WERI-Rb-1 (cell line): ENCODE results near the gene ANKRD23.
"Not testable (repeated sequence)": the region's sequence is repeated elsewhere in the genome, so short reads cannot be mapped to it uniquely, and the experiment has no call there.

Experiments used
- DNase-seq: peaks from one replicate; pipeline ENCODE4 v3.0.0-alpha.2; 2020
- H3K27ac ChIP-seq: fragments of 250-450 bp; sonication (Bioruptor Pico); 2 replicates; pipeline ENCODE4 v1.5.1; 2020; ENCODE audit warnings: mild to moderate bottlenecking, moderate library complexity
- H3K27me3 ChIP-seq: fragments of 250-450 bp; sonication (Bioruptor Pico); 2 replicates; pipeline ENCODE4 v1.5.1; 2021; ENCODE audit warnings: mild to moderate bottlenecking, low read depth, moderate library complexity; ENCODE audit not compliant: insufficient read depth, severe bottlenecking
- H3K36me3 ChIP-seq: fragments of 250-450 bp; sonication (Bioruptor Pico); 2 replicates; pipeline ENCODE4 v1.5.1; 2020; ENCODE audit warnings: mild to moderate bottlenecking, moderate library complexity
- H3K4me3 ChIP-seq: 2 replicates; pipeline ENCODE4 v1.5.1; 2011; ENCODE audit warnings: low read depth, mild to moderate bottlenecking, control low read depth, low read length
- H3K9me3 ChIP-seq: fragments of 250-450 bp; sonication (Bioruptor Pico); 2 replicates; pipeline ENCODE4 v1.5.1; 2021; ENCODE audit warnings: mild to moderate bottlenecking, moderate library complexity; ENCODE audit not compliant: severe bottlenecking
- TF ChIP-seq, protein P1 (sequence below): IDR thresholded peaks from 2 replicates; pipeline ENCODE4 v1.5.1; 2011; ENCODE audit warnings: low read depth, mild to moderate bottlenecking, control low read depth, inconsistent platforms, low read length

The ANKRD23 gene

DNA sequence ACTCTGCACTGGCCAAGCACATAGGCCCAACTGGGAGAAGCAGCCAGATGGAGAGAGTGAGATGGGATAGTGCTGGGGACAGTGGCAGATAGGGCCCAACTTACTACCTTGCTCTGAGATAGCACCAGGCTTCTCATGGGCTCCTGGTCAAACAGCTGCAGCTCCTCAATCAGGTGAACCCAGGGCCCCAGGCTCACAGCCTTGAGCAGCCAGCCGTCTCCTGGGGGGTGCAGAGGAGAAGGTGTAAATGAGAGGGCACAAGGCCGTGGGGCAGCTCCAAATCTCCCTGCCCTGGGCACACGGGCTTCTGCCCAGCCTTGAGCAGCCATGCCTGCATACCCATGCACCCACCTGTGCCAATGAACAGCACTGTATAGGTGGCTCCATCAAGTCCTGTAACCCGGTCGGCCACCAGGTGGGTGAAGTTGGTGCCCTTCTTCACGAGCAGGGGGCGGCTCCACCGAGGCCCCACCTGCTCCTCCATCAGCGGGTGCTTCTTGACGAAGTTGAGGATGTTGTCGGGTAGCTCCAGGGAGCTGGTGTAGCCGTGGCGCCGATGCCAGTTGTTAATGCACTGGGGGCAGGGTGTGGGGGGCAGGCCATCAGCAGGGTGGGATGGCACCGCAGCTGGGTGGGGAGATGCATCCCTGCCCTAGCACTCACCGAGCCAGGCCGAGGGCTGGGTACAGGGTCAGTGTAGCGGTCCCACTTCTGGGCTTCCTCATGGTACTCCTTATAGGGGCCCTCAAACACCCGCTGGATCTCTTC is 19.9 kb upstream of the ANKRD23 start:
- DNase-seq: no peak
- TF ChIP-seq, protein P1, sequence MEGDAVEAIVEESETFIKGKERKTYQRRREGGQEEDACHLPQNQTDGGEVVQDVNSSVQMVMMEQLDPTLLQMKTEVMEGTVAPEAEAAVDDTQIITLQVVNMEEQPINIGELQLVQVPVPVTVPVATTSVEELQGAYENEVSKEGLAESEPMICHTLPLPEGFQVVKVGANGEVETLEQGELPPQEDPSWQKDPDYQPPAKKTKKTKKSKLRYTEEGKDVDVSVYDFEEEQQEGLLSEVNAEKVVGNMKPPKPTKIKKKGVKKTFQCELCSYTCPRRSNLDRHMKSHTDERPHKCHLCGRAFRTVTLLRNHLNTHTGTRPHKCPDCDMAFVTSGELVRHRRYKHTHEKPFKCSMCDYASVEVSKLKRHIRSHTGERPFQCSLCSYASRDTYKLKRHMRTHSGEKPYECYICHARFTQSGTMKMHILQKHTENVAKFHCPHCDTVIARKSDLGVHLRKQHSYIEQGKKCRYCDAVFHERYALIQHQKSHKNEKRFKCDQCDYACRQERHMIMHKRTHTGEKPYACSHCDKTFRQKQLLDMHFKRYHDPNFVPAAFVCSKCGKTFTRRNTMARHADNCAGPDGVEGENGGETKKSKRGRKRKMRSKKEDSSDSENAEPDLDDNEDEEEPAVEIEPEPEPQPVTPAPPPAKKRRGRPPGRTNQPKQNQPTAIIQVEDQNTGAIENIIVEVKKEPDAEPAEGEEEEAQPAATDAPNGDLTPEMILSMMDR: no peak
- no peaks in the 10 kb centered on the region for H3K27me3 ChIP-seq
- peaks cover 84% of the 10 kb centered on the region for H3K36me3 ChIP-seq
- no peak overlapping the region for H3K4me3 ChIP-seq
- H3K9me3 ChIP-seq: no peaks in the 10 kb centered on the region
- H3K27ac ChIP-seq: no peak overlapping the region

DNA sequence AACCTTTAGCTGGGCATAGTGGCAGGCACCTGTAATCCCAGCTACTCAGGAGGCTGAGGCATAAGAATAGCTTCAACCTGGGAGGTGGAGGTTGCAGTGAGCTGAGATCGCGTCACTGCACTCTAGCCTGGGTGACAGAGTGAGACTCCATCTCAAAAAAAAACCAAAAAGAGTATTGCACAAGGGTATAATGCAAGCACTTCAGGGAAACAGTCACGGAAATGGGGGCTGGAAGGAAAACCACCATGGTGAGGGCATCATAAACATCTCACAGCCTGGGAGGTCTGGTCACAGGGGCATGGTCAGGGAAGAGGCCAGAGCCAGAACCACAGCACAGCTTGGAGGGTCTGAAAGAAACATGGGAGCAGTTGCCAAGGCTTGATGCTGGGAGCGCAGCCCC is 19.2 kb upstream of the ANKRD23 start:
- not testable (repeated sequence) for H3K27me3 ChIP-seq, H3K4me3 ChIP-seq, H3K27ac ChIP-seq, DNase-seq, H3K9me3 ChIP-seq
- peaks cover 80% of the 10 kb centered on the region for H3K36me3 ChIP-seq

DNA sequence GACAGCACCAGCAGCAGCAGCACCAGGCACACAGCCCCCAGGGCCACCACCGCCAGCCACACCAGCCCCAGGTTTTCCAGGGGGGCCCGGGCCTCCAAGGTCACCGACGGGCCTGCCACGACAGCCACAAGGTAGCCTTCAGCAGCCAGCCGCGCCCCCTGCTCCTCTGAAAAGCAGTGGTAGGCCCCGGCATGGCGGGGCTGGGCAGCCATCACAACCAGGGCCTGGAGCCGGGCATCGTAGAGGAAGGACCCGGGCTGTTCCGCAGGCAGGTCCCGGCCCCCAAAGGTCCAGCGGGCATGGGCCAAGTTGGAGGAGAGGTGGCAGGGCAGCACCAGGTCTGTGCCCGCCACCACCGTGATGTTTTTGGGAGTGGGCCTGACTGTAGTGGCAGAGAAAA is 17.3 kb upstream of the ANKRD23 start:
- Histone ChIP-seq H3K27me3 (no peaks in the 10 kb centered on the region), H3K27ac (peak overlapping the region; percentile 63; the same call in 1 of the 2 replicates), H3K36me3 (peaks cover 61% of the 10 kb centered on the region), H3K4me3 (no peak overlapping the region), H3K9me3 (no peaks in the 10 kb centered on the region)
- DNase-seq: no peak
- TF ChIP-seq, protein P1: no peak

DNA sequence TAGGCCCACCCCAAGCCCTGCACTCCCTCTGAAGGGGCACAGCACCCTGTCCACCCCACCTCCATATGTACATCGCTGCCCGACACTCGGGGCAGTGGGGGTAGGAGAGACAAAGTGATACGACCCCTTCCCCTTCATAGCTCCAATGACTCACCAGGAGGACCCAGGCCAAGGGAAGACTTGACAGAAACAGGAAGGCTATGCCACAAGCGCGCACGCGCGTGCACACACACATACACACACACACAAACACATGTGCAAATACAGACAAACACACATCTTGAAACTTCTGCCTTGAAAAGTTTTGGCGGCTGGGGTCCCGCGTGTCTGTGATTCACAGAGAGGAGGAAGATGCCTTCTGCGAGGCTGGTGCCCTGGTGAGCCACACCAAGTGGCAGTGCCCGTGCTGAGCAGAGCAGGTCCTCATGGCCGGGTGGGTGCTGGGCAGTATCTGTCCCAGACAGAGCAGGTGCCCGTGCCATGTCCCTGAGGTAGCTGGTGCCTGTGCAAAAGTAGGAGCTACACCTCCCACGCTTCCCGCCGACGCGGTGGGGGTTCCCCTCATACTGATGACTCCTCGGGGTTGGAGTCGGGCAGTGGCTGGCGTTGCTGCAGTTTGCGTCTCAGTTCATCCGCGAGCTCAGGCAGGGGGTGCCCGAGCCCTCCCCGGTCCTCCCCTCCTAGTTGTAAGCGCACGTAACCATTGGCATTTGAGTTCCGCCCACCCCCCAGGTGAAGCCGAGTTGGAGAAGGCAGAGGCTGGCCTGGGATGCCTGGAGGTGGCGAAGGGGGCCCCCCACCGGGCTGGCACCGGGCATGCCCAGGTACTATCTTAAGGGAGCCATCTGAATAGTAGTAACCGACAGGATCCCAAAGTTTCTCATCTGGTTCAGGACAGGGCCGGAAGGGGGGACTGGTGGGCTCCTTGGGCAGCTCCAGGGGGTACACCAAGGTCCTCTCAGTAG is 16.5 kb upstream of the ANKRD23 start:
- Histone ChIP-seq H3K27ac (no peak overlapping the region), H3K27me3 (no peaks in the 10 kb centered on the region), H3K4me3 (no peak overlapping the region), H3K9me3 (no peaks in the 10 kb centered on the region), H3K36me3 (peaks cover 54% of the 10 kb centered on the region)
- DNase-seq: no peak
- TF ChIP-seq, protein P1: no peak

DNA sequence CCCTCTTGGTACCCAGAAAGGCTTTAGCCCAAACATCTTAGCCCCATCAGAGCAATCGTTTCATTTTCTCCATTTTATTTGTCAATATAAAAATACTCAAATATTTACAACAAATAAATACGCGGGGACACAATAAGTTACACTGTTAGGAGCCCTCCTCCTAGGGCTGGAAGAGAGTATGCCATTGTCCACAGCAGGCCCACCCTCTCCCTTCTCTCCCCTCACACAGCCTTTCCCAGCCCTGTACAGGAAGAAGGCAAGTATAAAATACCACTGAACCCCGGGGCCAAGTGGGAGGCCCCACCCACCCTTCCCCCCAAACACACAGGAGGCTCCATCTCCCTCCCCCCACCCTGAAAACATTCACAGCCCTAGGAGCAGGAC is 15.9 kb upstream of the ANKRD23 start:
- Histone ChIP-seq H3K9me3 (no peaks in the 10 kb centered on the region), H3K4me3 (no peak overlapping the region), H3K36me3 (peaks cover 47% of the 10 kb centered on the region), H3K27me3 (no peaks in the 10 kb centered on the region), H3K27ac (no peak overlapping the region; the same call in 1 of the 2 replicates)
- no peak for DNase-seq
- TF ChIP-seq, protein P1: no peak

DNA sequence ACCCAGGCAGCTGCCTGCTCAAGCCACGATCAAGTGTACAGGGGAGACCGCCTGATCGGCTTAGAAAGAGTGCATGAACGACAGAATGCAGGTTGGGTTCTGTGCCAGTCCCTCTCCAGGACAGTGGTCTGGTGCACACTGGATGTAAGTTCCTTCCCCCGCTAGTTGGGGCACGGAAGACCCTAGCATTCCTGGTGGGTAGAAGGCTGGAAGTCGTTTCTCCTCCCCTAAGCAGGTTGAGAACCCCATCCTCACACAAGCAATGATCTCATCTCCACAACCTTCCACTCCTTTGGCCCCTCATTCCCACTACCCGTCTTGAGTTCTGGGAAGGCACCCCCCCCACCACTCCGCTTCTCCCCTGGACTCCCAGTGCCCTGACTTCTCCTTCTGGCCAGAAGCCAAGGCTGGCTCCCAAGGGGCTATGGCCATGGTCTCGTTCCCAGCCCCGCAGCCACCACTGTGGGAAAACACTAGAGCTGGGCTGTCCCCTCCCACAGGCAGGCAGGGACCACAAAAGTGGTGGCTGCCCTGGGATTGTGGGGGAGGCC is 15.4 kb upstream of the ANKRD23 start:
- Histone ChIP-seq H3K27ac (peak overlapping the region; percentile 82), H3K36me3 (peaks cover 44% of the 10 kb centered on the region), H3K9me3 (no peaks in the 10 kb centered on the region), H3K4me3 (peak overlapping the region; percentile 44), H3K27me3 (no peaks in the 10 kb centered on the region)
- no peak for DNase-seq
- TF ChIP-seq, protein P1: no peak
